ENCODE results near the gene GRIA1.

Gene GRIA1

GRCh38 chr5:153572411-153573145 lies 82.1 kb downstream of the GRIA1 start:
- no peak for ATAC-seq (replicated peaks)
- Mint-ChIP-seq H3K4me3 (no peak overlapping the region), H3K4me1 (ENCODE audit: low read depth in 2 of 2) (no peaks in the 10 kb centered on the region), H3K36me3 (ENCODE audit: insufficient read depth) (no peaks in the 10 kb centered on the region), H3K27me3 (no peaks in the 10 kb centered on the region), H3K27ac (no peak overlapping the region), H3K9me3 (peaks cover 0 to 2% of the 10 kb centered on the region in 2 donors)
- no peak for DNase-seq

GRCh38 chr5:153573326-153574033 lies 83.0 kb downstream of the GRIA1 start:
- H3K27ac Mint-ChIP-seq: no peak overlapping the region
- no peaks in the 10 kb centered on the region for H3K4me1 Mint-ChIP-seq (ENCODE audit: low read depth in 2 of 2)
- H3K4me3 Mint-ChIP-seq: no peak overlapping the region
- no peak for ATAC-seq (replicated peaks)
- H3K36me3 Mint-ChIP-seq (ENCODE audit: insufficient read depth): no peaks in the 10 kb centered on the region
- no peaks in the 10 kb centered on the region for H3K27me3 Mint-ChIP-seq
- peaks cover 0 to 2% of the 10 kb centered on the region in 2 donors for H3K9me3 Mint-ChIP-seq
- no peak for DNase-seq

DNA sequence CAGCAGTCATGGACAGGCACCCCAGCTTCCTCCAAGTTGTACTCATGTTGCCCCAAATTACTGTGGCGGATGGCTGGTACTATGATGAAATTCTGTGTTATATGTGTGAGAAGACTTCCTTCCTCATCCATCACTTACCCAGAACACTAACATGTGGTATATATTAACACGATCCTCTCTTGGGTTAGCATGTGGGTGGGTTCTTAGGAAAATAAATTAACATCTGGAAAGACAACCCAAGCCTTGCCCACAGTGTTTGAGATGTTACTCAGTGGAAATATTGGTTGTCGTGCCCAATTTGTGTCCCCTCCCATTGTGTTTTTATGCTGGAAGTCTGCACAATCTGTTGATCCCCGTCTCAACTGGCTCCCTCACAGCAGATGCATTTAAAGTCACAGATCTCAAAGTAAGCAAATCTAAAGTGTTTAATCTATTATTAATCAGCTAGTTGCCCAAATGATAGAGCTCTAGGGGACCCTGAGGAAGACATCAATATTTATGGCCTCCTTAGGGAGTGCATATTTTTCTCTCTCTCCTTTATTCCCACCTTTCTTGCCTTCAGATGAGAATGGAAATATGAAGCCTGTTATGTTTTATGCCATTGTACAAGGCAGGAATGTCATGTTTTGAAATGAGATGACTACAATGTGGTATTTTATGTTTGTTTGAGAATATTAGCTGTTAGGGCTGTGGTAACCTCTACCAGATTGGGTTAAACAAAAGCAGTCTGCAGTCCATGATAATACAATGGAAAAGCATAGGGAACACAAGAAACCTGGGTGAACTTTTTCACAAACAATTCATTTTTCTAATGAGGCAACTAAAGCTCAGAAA lies 93.9 kb downstream of the GRIA1 start:
- Mint-ChIP-seq H3K36me3 (ENCODE audit: insufficient read depth) (no peaks in the 10 kb centered on the region), H3K27me3 (peaks cover 0 to 12% of the 10 kb centered on the region in 2 donors), H3K9me3 (no peaks in the 10 kb centered on the region), H3K4me3 (no peak overlapping the region), H3K4me1 (ENCODE audit: low read depth in 2 of 2) (no peaks in the 10 kb centered on the region), H3K27ac (no peak overlapping the region)
- ATAC-seq (replicated peaks) (no peak), DNase-seq (no peak)

- H3K27ac Mint-ChIP-seq: no peak overlapping the region
- H3K27me3 Mint-ChIP-seq: peaks cover 0 to 12% of the 10 kb centered on the region in 2 donors
- H3K4me1 Mint-ChIP-seq (ENCODE audit: low read depth in 2 of 2): no peaks in the 10 kb centered on the region
- H3K9me3 Mint-ChIP-seq: no peaks in the 10 kb centered on the region
- H3K36me3 Mint-ChIP-seq (ENCODE audit: insufficient read depth): no peaks in the 10 kb centered on the region
- no peak overlapping the region for H3K4me3 Mint-ChIP-seq
- ATAC-seq (replicated peaks): no peak
- no peak for DNase-seq
Measured at GRCh38 chr5:153584960-153585359, 94.5 kb downstream of the GRIA1 start.

DNA sequence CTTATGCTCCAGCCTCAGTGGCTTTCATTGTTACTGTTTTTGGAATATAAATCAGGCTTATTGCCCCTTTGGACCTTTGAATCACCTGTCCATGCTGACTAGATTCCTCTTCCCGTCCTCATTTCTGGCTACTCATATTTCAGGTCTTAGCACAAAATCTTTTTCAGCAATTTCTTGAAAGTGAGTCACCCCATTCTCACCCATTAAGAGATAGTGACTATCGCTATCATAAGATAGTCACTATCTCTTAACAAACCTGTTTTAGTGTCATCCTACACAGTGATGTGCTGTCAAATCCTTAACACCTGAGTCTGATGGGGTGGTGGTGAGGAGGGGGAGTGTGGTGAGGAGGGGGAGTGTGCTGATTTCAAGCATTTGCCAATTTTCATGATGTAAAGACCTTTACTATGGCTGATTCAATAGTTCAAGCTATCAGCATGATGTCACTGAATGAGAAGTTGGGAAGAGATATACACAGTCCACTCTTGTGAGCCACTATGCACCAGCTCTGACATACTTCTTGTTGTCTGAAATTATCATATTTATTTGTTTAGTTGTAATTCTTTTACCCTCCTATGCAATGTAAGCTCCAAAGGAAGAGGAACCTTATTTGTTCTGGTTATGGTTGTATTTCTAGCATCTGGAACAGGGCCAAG lies 95.3 kb downstream of the GRIA1 start:
- H3K4me3 Mint-ChIP-seq: no peak overlapping the region
- DNase-seq: no peak
- H3K9me3 Mint-ChIP-seq: no peaks in the 10 kb centered on the region
- H3K27me3 Mint-ChIP-seq: peaks cover 0 to 12% of the 10 kb centered on the region in 2 donors
- no peaks in the 10 kb centered on the region for H3K36me3 Mint-ChIP-seq (ENCODE audit: insufficient read depth)
- no peak for ATAC-seq (replicated peaks)
- no peaks in the 10 kb centered on the region for H3K4me1 Mint-ChIP-seq (ENCODE audit: low read depth in 2 of 2)
- no peak overlapping the region for H3K27ac Mint-ChIP-seq

GRCh38 chr5:153592081-153592480 lies 101.6 kb downstream of the GRIA1 start:
- H3K4me3 Mint-ChIP-seq: no peak overlapping the region
- DNase-seq (no peak), ATAC-seq (replicated peaks) (no peak)
- no peak overlapping the region for H3K27ac Mint-ChIP-seq
- H3K27me3 Mint-ChIP-seq: peaks cover 0 to 6% of the 10 kb centered on the region in 2 donors
- H3K36me3 Mint-ChIP-seq (ENCODE audit: insufficient read depth): no peaks in the 10 kb centered on the region
- peaks cover 0 to 7% of the 10 kb centered on the region in 2 donors for H3K9me3 Mint-ChIP-seq
- no peaks in the 10 kb centered on the region for H3K4me1 Mint-ChIP-seq (ENCODE audit: low read depth in 2 of 2)

DNA sequence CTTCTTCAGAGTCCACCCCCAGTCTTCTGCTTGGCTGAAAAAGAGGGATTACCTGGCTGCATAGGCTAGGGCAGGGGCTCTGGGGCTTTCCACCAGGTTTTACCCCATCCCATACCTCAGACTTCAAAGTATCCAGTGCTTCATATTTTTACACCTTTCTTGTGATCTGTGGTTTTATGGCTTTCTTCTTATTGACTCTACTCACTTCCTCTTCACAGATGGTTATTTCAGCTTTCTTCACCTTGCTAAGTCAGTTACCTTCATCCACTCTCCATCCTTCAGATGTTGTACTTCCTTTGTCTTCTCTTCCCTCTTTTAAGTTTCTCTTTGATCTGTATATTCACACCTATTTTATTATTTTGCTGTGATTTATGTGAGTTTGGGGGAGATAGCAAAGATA lies 104.3 kb downstream of the GRIA1 start:
- Mint-ChIP-seq H3K4me1 (ENCODE audit: low read depth in 2 of 2) (no peaks in the 10 kb centered on the region), H3K27ac (no peak overlapping the region), H3K27me3 (peaks cover 0 to 6% of the 10 kb centered on the region in 2 donors), H3K36me3 (ENCODE audit: insufficient read depth) (no peaks in the 10 kb centered on the region), H3K4me3 (no peak overlapping the region), H3K9me3 (peaks cover 0 to 7% of the 10 kb centered on the region in 2 donors)
- DNase-seq: no peak
- no peak for ATAC-seq (replicated peaks)

- Mint-ChIP-seq H3K36me3 (ENCODE audit: insufficient read depth) (no peaks in the 10 kb centered on the region), H3K27ac (no peak overlapping the region), H3K9me3 (peaks cover 0 to 7% of the 10 kb centered on the region in 2 donors), H3K4me3 (no peak overlapping the region), H3K27me3 (peaks cover 0 to 6% of the 10 kb centered on the region in 2 donors), H3K4me1 (ENCODE audit: low read depth in 2 of 2) (no peaks in the 10 kb centered on the region)
- no peak for ATAC-seq (replicated peaks)
- DNase-seq: no peak
Measured at GRCh38 chr5:153598099-153598498, 107.6 kb downstream of the GRIA1 start.

DNA sequence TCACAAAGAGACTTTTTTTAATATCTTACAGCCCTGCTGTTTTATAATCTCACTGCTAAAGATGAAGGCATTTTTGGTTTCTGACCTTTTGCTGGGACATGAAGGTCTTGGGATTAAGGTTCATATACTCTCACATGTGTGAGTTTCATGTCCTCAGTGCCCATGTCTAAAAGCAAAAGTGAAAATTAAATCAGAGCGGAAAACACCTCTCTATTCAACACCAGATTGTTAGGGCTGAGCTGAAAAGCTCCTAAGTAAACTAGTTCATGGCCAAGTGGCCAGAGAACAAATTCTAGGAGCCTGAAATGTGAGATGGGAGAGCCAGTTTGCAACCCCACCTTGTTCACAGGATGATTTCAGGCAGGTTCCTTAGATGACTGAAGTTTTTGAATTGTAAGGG lies 110.9 kb downstream of the GRIA1 start:
- Mint-ChIP-seq H3K36me3 (ENCODE audit: insufficient read depth) (no peaks in the 10 kb centered on the region), H3K9me3 (no peaks in the 10 kb centered on the region), H3K4me3 (no peak overlapping the region), H3K27me3 (no peaks in the 10 kb centered on the region), H3K27ac (no peak overlapping the region), H3K4me1 (ENCODE audit: low read depth in 2 of 2) (no peaks in the 10 kb centered on the region)
- DNase-seq (no peak), ATAC-seq (replicated peaks) (no peak)

DNA sequence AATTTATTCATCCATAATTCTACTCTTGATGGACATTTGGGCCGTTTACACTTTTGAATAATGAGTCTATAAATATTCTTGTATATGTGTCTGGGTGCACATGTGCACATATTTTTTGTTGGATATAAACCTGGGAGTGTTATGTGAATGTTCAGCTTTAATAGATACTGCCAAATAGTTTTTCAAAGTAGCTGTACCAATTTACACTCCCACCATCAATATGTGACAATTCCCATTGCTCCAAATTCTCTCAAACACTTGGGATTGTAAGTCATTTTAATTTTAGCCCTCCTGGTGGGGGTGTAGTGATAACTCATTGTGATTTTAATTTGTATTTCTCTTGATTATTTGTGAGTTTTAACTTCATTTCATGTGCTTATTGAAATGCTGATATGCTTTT lies 114.9 kb downstream of the GRIA1 start:
- no peaks in the 10 kb centered on the region for H3K36me3 Mint-ChIP-seq (ENCODE audit: insufficient read depth)
- ATAC-seq (replicated peaks) (no peak), DNase-seq (no peak)
- no peak overlapping the region for H3K27ac Mint-ChIP-seq
- H3K4me1 Mint-ChIP-seq (ENCODE audit: low read depth in 2 of 2): no peaks in the 10 kb centered on the region
- no peak overlapping the region for H3K4me3 Mint-ChIP-seq
- H3K27me3 Mint-ChIP-seq: peaks cover 0 to 12% of the 10 kb centered on the region in 2 donors
- H3K9me3 Mint-ChIP-seq: no peaks in the 10 kb centered on the region

GRCh38 chr5:153610009-153610408 lies 119.5 kb downstream of the GRIA1 start:
- no peak for ATAC-seq (replicated peaks)
- DNase-seq: no peak
- Mint-ChIP-seq H3K27ac (no peak overlapping the region), H3K27me3 (peaks cover 0 to 18% of the 10 kb centered on the region in 2 donors), H3K4me1 (ENCODE audit: low read depth in 2 of 2) (no peaks in the 10 kb centered on the region), H3K4me3 (no peak overlapping the region), H3K9me3 (no peaks in the 10 kb centered on the region), H3K36me3 (ENCODE audit: insufficient read depth) (no peaks in the 10 kb centered on the region)

GRCh38 chr5:153610811-153611210 lies 120.3 kb downstream of the GRIA1 start:
- DNase-seq (no peak), ATAC-seq (replicated peaks) (no peak)
- Mint-ChIP-seq H3K9me3 (no peaks in the 10 kb centered on the region), H3K36me3 (ENCODE audit: insufficient read depth) (no peaks in the 10 kb centered on the region), H3K27ac (no peak overlapping the region), H3K27me3 (peaks cover 0 to 18% of the 10 kb centered on the region in 2 donors), H3K4me1 (ENCODE audit: low read depth in 2 of 2) (no peaks in the 10 kb centered on the region), H3K4me3 (no peak overlapping the region)

GRCh38 chr5:153613144-153613543 lies 122.7 kb downstream of the GRIA1 start:
- DNase-seq (no peak), ATAC-seq (replicated peaks) (no peak)
- Mint-ChIP-seq H3K4me3 (no peak overlapping the region), H3K4me1 (ENCODE audit: low read depth in 2 of 2) (no peaks in the 10 kb centered on the region), H3K9me3 (no peaks in the 10 kb centered on the region), H3K27me3 (peaks cover 0 to 17% of the 10 kb centered on the region in 2 donors), H3K36me3 (ENCODE audit: insufficient read depth) (no peaks in the 10 kb centered on the region), H3K27ac (no peak overlapping the region)

Measured in effector memory CD8-positive, alpha-beta T cell (primary cell).